IPS-18a (cell line): Measurements from ENCODE around the gene AHCYL2.
"Not testable (repeated sequence)": the region's sequence is repeated elsewhere in the genome, so short reads cannot be mapped to it uniquely, and the experiment has no call there.

ENCODE experiments used
- H3K27ac ChIP-seq: one replicate; pipeline ENCODE4 v1.5.1; 2013; ENCODE audit warnings: low read length
- H3K27me3 ChIP-seq: one replicate; pipeline ENCODE4 v1.6.1; 2013; ENCODE audit warnings: mild to moderate bottlenecking, low read length; ENCODE audit not compliant: control insufficient read depth, insufficient read depth
- H3K36me3 ChIP-seq: one replicate; pipeline ENCODE4 v1.6.1; 2013; ENCODE audit warnings: low read depth, low read length; ENCODE audit not compliant: control insufficient read depth
- H3K4me1 ChIP-seq: one replicate; pipeline ENCODE4 v1.6.1; 2013; ENCODE audit warnings: low read depth, low read length; ENCODE audit not compliant: control insufficient read depth
- H3K4me3 ChIP-seq: one replicate; pipeline ENCODE4 v1.5.1; 2013; ENCODE audit warnings: low read length
- H3K9ac ChIP-seq: one replicate; pipeline ENCODE4 v1.6.1; 2013; ENCODE audit warnings: mild to moderate bottlenecking, low read length, moderate library complexity
- H3K9me3 ChIP-seq: one replicate; pipeline ENCODE4 v1.6.1; 2013; ENCODE audit warnings: low read depth, low read length; ENCODE audit not compliant: control insufficient read depth

The AHCYL2 gene

GRCh38 chr7:129437190-129437589, 212.4 kb downstream of the AHCYL2 start:
- H3K9ac ChIP-seq = no peak overlapping the region
- peaks cover 4% of the 10 kb centered on the region for H3K36me3 ChIP-seq
- H3K4me1 ChIP-seq = no peaks in the 10 kb centered on the region
- no peak overlapping the region for H3K4me3 ChIP-seq
- H3K27me3 ChIP-seq = peaks cover 21% of the 10 kb centered on the region
- H3K9me3 ChIP-seq = no peaks in the 10 kb centered on the region
- H3K27ac ChIP-seq = no peak overlapping the region

- no peak overlapping the region for H3K4me3 ChIP-seq
- H3K9ac ChIP-seq = no peak overlapping the region
- peaks cover 4% of the 10 kb centered on the region for H3K36me3 ChIP-seq
- H3K4me1 ChIP-seq = no peaks in the 10 kb centered on the region
- H3K9me3 ChIP-seq = no peaks in the 10 kb centered on the region
- H3K27me3 ChIP-seq = peaks cover 15% of the 10 kb centered on the region
- H3K27ac ChIP-seq = no peak overlapping the region
Measured at GRCh38 chr7:129438281-129438838, 213.5 kb downstream of the AHCYL2 start.

GRCh38 chr7:129438839-129439651, 214.2 kb downstream of the AHCYL2 start:
- H3K27me3 ChIP-seq = peaks cover 15% of the 10 kb centered on the region
- H3K9ac ChIP-seq = no peak overlapping the region
- H3K4me1 ChIP-seq = no peaks in the 10 kb centered on the region
- no peak overlapping the region for H3K27ac ChIP-seq
- no peaks in the 10 kb centered on the region for H3K9me3 ChIP-seq
- no peak overlapping the region for H3K4me3 ChIP-seq
- peaks cover 6% of the 10 kb centered on the region for H3K36me3 ChIP-seq

GRCh38 chr7:129439963-129440625, 215.3 kb downstream of the AHCYL2 start:
- Histone ChIP-seq H3K9me3 (no peaks in the 10 kb centered on the region), H3K27ac (no peak overlapping the region), H3K4me3 (no peak overlapping the region), H3K4me1 (no peaks in the 10 kb centered on the region), H3K27me3 (peaks cover 14% of the 10 kb centered on the region), H3K36me3 (peaks cover 6% of the 10 kb centered on the region), H3K9ac (no peak overlapping the region)

- Histone ChIP-seq H3K4me3 (no peak overlapping the region), H3K9me3 (no peaks in the 10 kb centered on the region), H3K27me3 (no peaks in the 10 kb centered on the region), H3K27ac (no peak overlapping the region), H3K4me1 (no peaks in the 10 kb centered on the region), H3K36me3 (peaks cover 6% of the 10 kb centered on the region), H3K9ac (no peak overlapping the region)
Measured at GRCh38 chr7:129443612-129444011, 218.8 kb downstream of the AHCYL2 start.

- H3K36me3 ChIP-seq, H3K27me3 ChIP-seq, H3K27ac ChIP-seq, H3K9ac ChIP-seq, H3K4me3 ChIP-seq, H3K4me1 ChIP-seq, H3K9me3 ChIP-seq: not testable (repeated sequence)
Measured at GRCh38 chr7:129444776-129445175, 219.9 kb downstream of the AHCYL2 start.

- not testable (repeated sequence) for H3K27me3 ChIP-seq, H3K36me3 ChIP-seq, H3K9me3 ChIP-seq, H3K9ac ChIP-seq, H3K27ac ChIP-seq, H3K4me1 ChIP-seq, H3K4me3 ChIP-seq
Measured at GRCh38 chr7:129446925-129447324, 222.1 kb downstream of the AHCYL2 start.

GRCh38 chr7:129447445-129447844, 222.6 kb downstream of the AHCYL2 start:
- not testable (repeated sequence) for H3K27me3 ChIP-seq, H3K36me3 ChIP-seq, H3K4me3 ChIP-seq, H3K4me1 ChIP-seq, H3K9me3 ChIP-seq, H3K27ac ChIP-seq, H3K9ac ChIP-seq

GRCh38 chr7:129448608-129449007, 223.8 kb downstream of the AHCYL2 start:
- not testable (repeated sequence) for H3K4me1 ChIP-seq, H3K27me3 ChIP-seq, H3K27ac ChIP-seq, H3K36me3 ChIP-seq, H3K9ac ChIP-seq, H3K4me3 ChIP-seq, H3K9me3 ChIP-seq

- Histone ChIP-seq H3K36me3 (peaks cover 4% of the 10 kb centered on the region), H3K9me3 (no peaks in the 10 kb centered on the region), H3K27me3 (no peaks in the 10 kb centered on the region)
Measured at GRCh38 chr7:129450295-129450694, 225.5 kb downstream of the AHCYL2 start.

GRCh38 chr7:129452589-129453231, 227.9 kb downstream of the AHCYL2 start:
- Histone ChIP-seq H3K4me3 (no peak overlapping the region), H3K9ac (no peak overlapping the region), H3K27me3 (no peaks in the 10 kb centered on the region), H3K9me3 (no peaks in the 10 kb centered on the region), H3K27ac (no peak overlapping the region), H3K36me3 (peaks cover 17% of the 10 kb centered on the region), H3K4me1 (no peaks in the 10 kb centered on the region)

More at GRCh38 chr7:129450295-129450694, 225.5 kb downstream of the AHCYL2 start:
- Histone ChIP-seq H3K9ac (no peak overlapping the region), H3K27ac (no peak overlapping the region), H3K4me3 (no peak overlapping the region), H3K4me1 (no peaks in the 10 kb centered on the region)
